Endothelial cell of umbilical vein (primary cell): ENCODE measurements around the gene RPS16. TPM values are rescaled to one million over a fixed set of nuclear protein-coding genes. Genes with fewer than 3 reads are reported as not detected.

Experiments
- BruUV-seq: library from RNA; stranded (reverse); fragments of 400-500 nt; replicated peaks from 2 replicates; lab custom pipeline; 2021; lab: Mats Ljungman, UMichigan
- CTCF ChIA-PET: fragments of 300-600, 350-600 bp; sonication (Branson Sonifier 250); formaldehyde crosslinking; loops from one replicate; lab custom pipeline; 2021; ENCODE audit warnings: antibody characterized with exemption, inconsistent platforms; lab: Charles Lee
- POLR2A ChIA-PET: fragments of 300-600, 350-600 bp; sonication (Branson Sonifier 250); formaldehyde crosslinking; loops from one replicate; lab custom pipeline; 2021; ENCODE audit warnings: antibody characterized with exemption, inconsistent platforms; lab: Charles Lee
- DNase-seq: peaks from one replicate; pipeline ENCODE4 v3.0.0-alpha.2; 2011; ENCODE audit warnings: low read depth, low spot score
- FAIRE-seq: peaks from 2 replicates; lab custom pipeline; 2011; peaks lifted over from hg19 to GRCh38; lab: Jason Lieb, UNC
- H2AFZ ChIP-seq: 2 replicates; pipeline ENCODE4 v1.6.0; 2012; ENCODE audit warnings: low read depth, low read length, control low read depth, inconsistent platforms
- H3K27ac ChIP-seq: 2 replicates; pipeline ENCODE4 v1.5.1; 2011; ENCODE audit warnings: low read depth, mild to moderate bottlenecking, control low read depth, low read length, moderate library complexity; ENCODE audit not compliant: insufficient read depth
- H3K27me3 ChIP-seq, 2 experiments: 2 replicates each; pipeline versions ENCODE4 v1.6.0 to v1.6.1; 2011; ENCODE audit warnings: low read length in 2 of 2, mixed read lengths in 1 of 2; ENCODE audit not compliant: control insufficient read depth in 2 of 2, insufficient read depth in 2 of 2
- H3K36me3 ChIP-seq, 2 experiments: 2 replicates in 1 of 2; 3 replicates in 1 of 2; pipeline ENCODE4 v1.5.1; 2011; ENCODE audit warnings: low read length in 2 of 2, mild to moderate bottlenecking in 1 of 2, moderate library complexity in 1 of 2; ENCODE audit not compliant: control insufficient read depth in 2 of 2, insufficient read depth in 2 of 2; ENCODE audit errors: extremely low read depth in 1 of 2
- H3K4me1 ChIP-seq: 3 replicates; pipeline ENCODE4 v1.5.1; 2011; ENCODE audit warnings: mild to moderate bottlenecking, low read length; ENCODE audit not compliant: control insufficient read depth, insufficient read depth; ENCODE audit errors: extremely low read depth
- H3K4me2 ChIP-seq: 2 replicates; pipeline ENCODE4 v1.6.1; 2011; ENCODE audit warnings: low read length, control low read depth, mixed read lengths; ENCODE audit not compliant: insufficient read depth
- H3K4me3 ChIP-seq, 3 experiments: fragments of 200-600 bp in 1 of 3; sonication (generic), shearing (Covaris generic) in 1 of 3; replicated peaks in 1 of 3; 2 replicates each; pipeline ENCODE4 v1.5.1; 2011 to 2016; ENCODE audit warnings: control low read depth in 3 of 3, low read length in 3 of 3, mild to moderate bottlenecking in 2 of 3, inconsistent platforms in 1 of 3, low read depth in 1 of 3, moderate library complexity in 1 of 3; ENCODE audit not compliant: insufficient read depth in 1 of 3
- H3K79me2 ChIP-seq: 2 replicates; pipeline ENCODE4 v1.6.0; 2012; ENCODE audit warnings: low read length, inconsistent platforms; ENCODE audit not compliant: control insufficient read depth, insufficient read depth
- H3K9ac ChIP-seq: replicated peaks from 2 replicates; pipeline ENCODE3; 2011; ENCODE audit warnings: low read length, control low read depth; ENCODE audit not compliant: insufficient read depth; ENCODE audit errors: extremely low read depth
- H3K9me1 ChIP-seq: replicated peaks from 3 replicates; pipeline ENCODE4 v1.6.0; 2011; ENCODE audit warnings: mild to moderate bottlenecking, low read length; ENCODE audit not compliant: control insufficient read depth, insufficient read depth; ENCODE audit errors: extremely low read depth
- H3K9me3 ChIP-seq: replicated peaks from 2 replicates; pipeline ENCODE4 v1.5.1; 2012; ENCODE audit warnings: low read length, inconsistent platforms; ENCODE audit not compliant: control insufficient read depth, insufficient read depth
- H4K20me1 ChIP-seq: replicated peaks from 2 replicates; pipeline ENCODE3; 2011; ENCODE audit warnings: mild to moderate bottlenecking, low read length; ENCODE audit not compliant: control insufficient read depth, insufficient read depth; ENCODE audit errors: extremely low read depth
- EZH2 ChIP-seq: IDR thresholded peaks from 2 replicates; pipeline ENCODE4 v1.6.1; 2012; ENCODE audit warnings: borderline replicate concordance, low read depth, mild to moderate bottlenecking, moderate library complexity, low read length, inconsistent platforms; ENCODE audit not compliant: severe bottlenecking
- FOS ChIP-seq: IDR thresholded peaks from 2 replicates; pipeline ENCODE4 v1.6.1; 2011; ENCODE audit warnings: mild to moderate bottlenecking, low read length, moderate library complexity, borderline replicate concordance; ENCODE audit not compliant: insufficient read depth
- GATA2 ChIP-seq: IDR thresholded peaks from 2 replicates; pipeline ENCODE4 v1.7.0; 2011; ENCODE audit warnings: low read depth, mild to moderate bottlenecking, moderate library complexity, mixed read lengths, low read length; ENCODE audit not compliant: insufficient read length, insufficient read depth
- JUN ChIP-seq: IDR thresholded peaks from 2 replicates; pipeline ENCODE4 v1.6.1; 2011; ENCODE audit warnings: borderline replicate concordance, low read depth; ENCODE audit not compliant: insufficient read length, insufficient read depth
- MAX ChIP-seq: IDR thresholded peaks from 2 replicates; pipeline ENCODE4 v1.6.1; 2011; ENCODE audit not compliant: insufficient read depth, insufficient read length
- POLR2A ChIP-seq: IDR thresholded peaks from 2 replicates; pipeline ENCODE4 v1.6.1; 2012; ENCODE audit warnings: low read depth, mild to moderate bottlenecking, control low read depth, low read length
- POLR2AphosphoS5 ChIP-seq: IDR thresholded peaks from 2 replicates; pipeline ENCODE4 v1.6.1; 2012; ENCODE audit warnings: low read depth, mild to moderate bottlenecking, control low read depth, low read length, moderate library complexity; ENCODE audit not compliant: insufficient read depth
- dilution Hi-C: fragments of 300-500 bp; cut with MboI; formaldehyde crosslinking; loops from one replicate; pipeline ENCODE4 v1.15.0; 2019; ENCODE audit warnings: low sequenced_read_pairs; ENCODE audit not compliant: extremely low pct_ligation_motif_present
- intact Hi-C: fragments of 100-400 bp; cut with micrococcal nuclease; formaldehyde crosslinking; loops from one replicate; pipeline ENCODE4 v1.10.0; 2022
- polyA plus RNA-seq, 4 experiments: library from polyadenylated mRNA; depleted of rRNA in 3 of 4; stranded (reverse) in 3 of 4; unstranded in 1 of 4; fragments of >200 nt; gene quantifications; 2 replicates each; pipeline versions ENCODE4 v1.2.1 to v1.2.3, GENCODE V29; 2011 to 2012; ENCODE audit warnings: missing spikeins in 1 of 4
- total RNA-seq: library from RNA; stranded (reverse); gene quantifications from 2 replicates; pipeline ENCODE4 v1.2.3, GENCODE V29; 2021
- TF ChIP-seq, protein P1 (sequence below), 2 donors: IDR thresholded peaks; 1 replicate in 1 of 2; 2 replicates in 1 of 2; pipeline ENCODE4 v1.5.1; 2011; ENCODE audit warnings: low read length in 2 of 2, mild to moderate bottlenecking in 2 of 2, moderate library complexity in 2 of 2, control low read depth in 1 of 2, inconsistent platforms in 1 of 2, low read depth in 1 of 2; ENCODE audit not compliant: insufficient read depth in 1 of 2; ENCODE audit errors: extremely low read depth in 1 of 2

Gene RPS16
- total and polyA plus RNA-seq, 2 donors (not counting 3 experiments of a cell fraction or from before 2014, with no cell fraction given) = 1,768 to 5,244 TPM

GRCh38 chr19:39410017-39410830, 25.5 kb downstream of the RPS16 start:
- H3K4me3 ChIP-seq = peak overlapping the region; percentile 34 to 49 (median 38)
- H3K27me3 ChIP-seq = no peaks in the 10 kb centered on the region
- BruUV-seq = no TSS peak
- H3K9ac ChIP-seq = peak overlapping the region; percentile 80
- POLR2A ChIA-PET = interaction anchor here (1.0 to 1.4 kb wide), 2 partner anchors 10 to 26 kb away, joined by 3 read pairs; partner anchors contain the start of gene RPS16
- H3K9me3 ChIP-seq = no peaks in the 10 kb centered on the region
- dilution Hi-C loops (no loop called here), intact Hi-C loops (no loop called here)
- H3K79me2 ChIP-seq = peaks cover 35% of the 10 kb centered on the region
- H3K9me1 ChIP-seq = no peaks in the 10 kb centered on the region
- H3K27ac ChIP-seq = peak overlapping the region; percentile 83
- H3K36me3 ChIP-seq = no peaks in the 10 kb centered on the region
- CTCF ChIA-PET = no interaction called here
- TF ChIP-seq GATA2 (no peak), POLR2AphosphoS5 (peak; percentile 67), EZH2 (no peak), MAX (no peak), POLR2A (peak; percentile 23), JUN (no peak), FOS (no peak)
- TF ChIP-seq, protein P1, sequence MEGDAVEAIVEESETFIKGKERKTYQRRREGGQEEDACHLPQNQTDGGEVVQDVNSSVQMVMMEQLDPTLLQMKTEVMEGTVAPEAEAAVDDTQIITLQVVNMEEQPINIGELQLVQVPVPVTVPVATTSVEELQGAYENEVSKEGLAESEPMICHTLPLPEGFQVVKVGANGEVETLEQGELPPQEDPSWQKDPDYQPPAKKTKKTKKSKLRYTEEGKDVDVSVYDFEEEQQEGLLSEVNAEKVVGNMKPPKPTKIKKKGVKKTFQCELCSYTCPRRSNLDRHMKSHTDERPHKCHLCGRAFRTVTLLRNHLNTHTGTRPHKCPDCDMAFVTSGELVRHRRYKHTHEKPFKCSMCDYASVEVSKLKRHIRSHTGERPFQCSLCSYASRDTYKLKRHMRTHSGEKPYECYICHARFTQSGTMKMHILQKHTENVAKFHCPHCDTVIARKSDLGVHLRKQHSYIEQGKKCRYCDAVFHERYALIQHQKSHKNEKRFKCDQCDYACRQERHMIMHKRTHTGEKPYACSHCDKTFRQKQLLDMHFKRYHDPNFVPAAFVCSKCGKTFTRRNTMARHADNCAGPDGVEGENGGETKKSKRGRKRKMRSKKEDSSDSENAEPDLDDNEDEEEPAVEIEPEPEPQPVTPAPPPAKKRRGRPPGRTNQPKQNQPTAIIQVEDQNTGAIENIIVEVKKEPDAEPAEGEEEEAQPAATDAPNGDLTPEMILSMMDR (IDR thresholded peaks at IDR 0.05; ENCODE audit: extremely low read depth in 1 of 2, insufficient read depth in 1 of 2, low read depth in 1 of 2, low read length in 2 of 2) = no peak
- H2AFZ ChIP-seq = peak overlapping the region; percentile 36
- H3K4me1 ChIP-seq = peaks cover 45% of the 10 kb centered on the region
- no peaks in the 10 kb centered on the region for H4K20me1 ChIP-seq
- DNase-seq (peak; percentile 68), FAIRE-seq (peak; percentile 58)
- peak overlapping the region; percentile 75 for H3K4me2 ChIP-seq
